ENCODE results near the gene KIAA1217. TPM values are rescaled to one million over a fixed set of nuclear protein-coding genes. Genes with fewer than 3 reads are reported as not detected.
A peak's percentile ranks its signal among the peaks of the same experiment; 100 is the strongest.

Gene KIAA1217
- total RNA-seq, 1 donor from 2014 or later, result 54.3 TPM

GRCh38 chr10:24289235-24289634 lies 80.3 kb downstream of the KIAA1217 start:
- Histone ChIP-seq H3K27me3 (no peaks in the 10 kb centered on the region), H3K27ac (no peak overlapping the region), H3K36me3 (no peaks in the 10 kb centered on the region), H3K4me1 (no peaks in the 10 kb centered on the region), H3K9me3 (no peaks in the 10 kb centered on the region), H3K4me3 (no peak overlapping the region)
- no peak for DNase-seq (ENCODE audit: extremely low spot score in 2 of 2)
- intact Hi-C loops (cut with DNase I), result no loop called here
- TF ChIP-seq POLR2AphosphoS5 (IDR thresholded peaks at IDR 0.05; ENCODE audit: insufficient read depth in 1 of 2, low read depth in 1 of 2) (no peak), POLR2A (IDR thresholded peaks at IDR 0.05) (no peak), CTCF (IDR thresholded peaks at IDR 0.05) (no peak)

GRCh38 chr10:24292304-24293293 lies 83.7 kb downstream of the KIAA1217 start:
- H3K4me1 ChIP-seq, result no peaks in the 10 kb centered on the region
- DNase-seq (ENCODE audit: extremely low spot score in 2 of 2), result peak in 1 of 2 donors; percentile 44
- intact Hi-C loops (cut with DNase I), result no loop called here
- no peaks in the 10 kb centered on the region for H3K36me3 ChIP-seq
- no peaks in the 10 kb centered on the region for H3K9me3 ChIP-seq
- no peak for TF ChIP-seq POLR2A (IDR thresholded peaks at IDR 0.05)
- TF ChIP-seq CTCF (IDR thresholded peaks at IDR 0.05), result no peak
- no peaks in the 10 kb centered on the region for H3K27me3 ChIP-seq
- no peak overlapping the region for H3K27ac ChIP-seq
- H3K4me3 ChIP-seq, result no peak overlapping the region

GRCh38 chr10:24299578-24300260 lies 90.8 kb downstream of the KIAA1217 start:
- H3K9me3 ChIP-seq, result no peaks in the 10 kb centered on the region
- peak in 1 of 2 donors; percentile 22 for DNase-seq (ENCODE audit: extremely low spot score in 2 of 2)
- H3K27me3 ChIP-seq, result no peaks in the 10 kb centered on the region
- TF ChIP-seq POLR2A (IDR thresholded peaks at IDR 0.05) (no peak), POLR2AphosphoS5 (IDR thresholded peaks at IDR 0.05; ENCODE audit: insufficient read depth in 1 of 2, low read depth in 1 of 2) (no peak), CTCF (IDR thresholded peaks at IDR 0.05) (no peak)
- intact Hi-C loops (cut with DNase I), result no loop called here
- no peaks in the 10 kb centered on the region for H3K36me3 ChIP-seq
- no peaks in the 10 kb centered on the region for H3K4me1 ChIP-seq
- H3K27ac ChIP-seq, result no peak overlapping the region
- H3K4me3 ChIP-seq, result no peak overlapping the region

- Histone ChIP-seq H3K36me3 (no peaks in the 10 kb centered on the region), H3K9me3 (no peaks in the 10 kb centered on the region), H3K27ac (no peak overlapping the region), H3K4me3 (no peak overlapping the region), H3K4me1 (peaks cover 9% of the 10 kb centered on the region), H3K27me3 (no peaks in the 10 kb centered on the region)
- DNase-seq (ENCODE audit: extremely low spot score in 2 of 2), result no peak
- intact Hi-C loops (cut with DNase I), result no loop called here
- no peak for TF ChIP-seq CTCF (IDR thresholded peaks at IDR 0.05)
- no peak for TF ChIP-seq POLR2AphosphoS5 (IDR thresholded peaks at IDR 0.05; ENCODE audit: insufficient read depth in 1 of 2, low read depth in 1 of 2)
- no peak for TF ChIP-seq POLR2A (IDR thresholded peaks at IDR 0.05)
These were observed 94.8 kb downstream of the KIAA1217 start for GRCh38 chr10:24303522-24304310.
